Measurements from ENCODE around the gene MCC. TPM values are rescaled to one million over a fixed set of nuclear protein-coding genes. Genes with fewer than 3 reads are reported as not detected.

MCC gene
- polyA plus RNA-seq, 4 donors = 0.45 to 3.5 (median 1.6) TPM

DNA sequence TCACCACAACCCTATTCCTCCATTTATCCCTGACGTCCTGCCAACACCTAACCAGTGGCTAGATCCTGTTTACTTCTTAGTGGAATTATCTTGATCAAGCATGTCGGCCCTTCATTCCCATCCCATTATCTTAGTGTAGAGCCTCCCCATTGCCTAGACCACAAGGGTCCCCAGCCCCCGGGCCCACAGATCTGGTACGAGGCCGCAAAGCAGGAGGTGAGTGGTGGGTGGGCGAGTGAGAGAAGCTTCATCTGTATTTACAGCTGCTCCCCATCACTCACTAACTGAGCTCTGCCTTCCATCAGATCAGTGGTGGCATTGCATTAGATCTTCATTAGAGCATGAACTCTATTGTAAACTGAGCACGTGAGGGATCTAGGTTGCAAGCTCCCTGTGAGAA is 236.2 kb downstream of the MCC start:
- DNase-seq = no peak
- H3K27ac ChIP-seq (ENCODE audit: low read depth in 1 of 3, low read length in 2 of 3) = no peak overlapping the region
- FAIRE-seq = no peak
- 82 to 84% (median 84%) methylated on average over 7 of the region's 7 CpGs for WGBS, 3 donors
- no peaks in the 10 kb centered on the region for H3K36me3 ChIP-seq (ENCODE audit: control insufficient read depth in 3 of 3, insufficient read depth in 2 of 3, low read depth in 1 of 3, low read length in 3 of 3)
- H3K9me3 ChIP-seq (ENCODE audit: control insufficient read depth in 2 of 2, insufficient read depth in 1 of 2, low read depth in 1 of 2, low read length in 1 of 2) = no peaks in the 10 kb centered on the region
- H3K4me1 ChIP-seq (ENCODE audit: control insufficient read depth in 3 of 3, insufficient read depth in 2 of 3, low read depth in 1 of 3, low read length in 2 of 3) = peaks cover 0 to 2% (median 0%) of the 10 kb centered on the region in 3 donors
- H3K27me3 ChIP-seq (ENCODE audit: control insufficient read depth in 3 of 3, insufficient read depth in 3 of 3, low read length in 3 of 3) = no peaks in the 10 kb centered on the region
- no peak overlapping the region for H3K4me3 ChIP-seq (ENCODE audit: low read depth in 1 of 3, low read length in 3 of 3)

- DNase-seq (peak in 1 of 2 donors; percentile 9), FAIRE-seq (no peak)
- H3K27me3 ChIP-seq (ENCODE audit: control insufficient read depth in 3 of 3, insufficient read depth in 3 of 3, low read length in 3 of 3) = no peaks in the 10 kb centered on the region
- H3K4me3 ChIP-seq (ENCODE audit: low read depth in 1 of 3, low read length in 3 of 3) = no peak overlapping the region
- 39 to 52% (median 48%) methylated on average over 7 of the region's 7 CpGs for WGBS, 3 donors
- no peaks in the 10 kb centered on the region for H3K9me3 ChIP-seq (ENCODE audit: control insufficient read depth in 2 of 2, insufficient read depth in 1 of 2, low read depth in 1 of 2, low read length in 1 of 2)
- peak overlapping the region in 2 of 3 donors; percentile 38 to 81 for H3K27ac ChIP-seq (ENCODE audit: low read depth in 1 of 3, low read length in 2 of 3)
- H3K36me3 ChIP-seq (ENCODE audit: control insufficient read depth in 3 of 3, insufficient read depth in 2 of 3, low read depth in 1 of 3, low read length in 3 of 3) = no peaks in the 10 kb centered on the region
- H3K4me1 ChIP-seq (ENCODE audit: control insufficient read depth in 3 of 3, insufficient read depth in 2 of 3, low read depth in 1 of 3, low read length in 2 of 3) = peaks cover 0 to 2% (median 0%) of the 10 kb centered on the region in 3 donors
These were observed 237.8 kb downstream of the MCC start for GRCh38 chr5:113250341-113250953.

DNA sequence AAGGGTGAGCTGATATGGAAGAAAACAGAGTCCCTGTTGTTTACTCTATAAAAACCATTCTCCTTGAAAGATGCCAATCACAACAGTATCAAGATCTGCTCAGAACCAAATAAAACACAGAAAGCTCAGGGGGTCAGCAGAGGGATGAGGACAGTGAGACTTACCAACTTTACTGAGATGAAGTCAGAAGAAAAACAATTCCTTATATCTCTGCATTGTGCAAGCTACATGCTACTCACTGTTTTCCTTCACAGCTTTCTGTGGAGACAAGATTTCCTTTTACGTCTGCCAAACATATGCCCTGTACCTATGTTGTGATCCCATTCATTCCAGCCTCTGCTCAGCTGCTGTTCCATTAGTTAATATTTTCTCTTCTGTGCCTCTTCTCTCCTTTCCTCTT is 239.0 kb downstream of the MCC start:
- 75 to 92% (median 84%) methylated on average over 1 of the region's 1 CpG for WGBS, 3 donors
- no peaks in the 10 kb centered on the region for H3K9me3 ChIP-seq (ENCODE audit: control insufficient read depth in 2 of 2, insufficient read depth in 1 of 2, low read depth in 1 of 2, low read length in 1 of 2)
- no peak for FAIRE-seq
- DNase-seq = no peak
- no peaks in the 10 kb centered on the region for H3K27me3 ChIP-seq (ENCODE audit: control insufficient read depth in 3 of 3, insufficient read depth in 3 of 3, low read length in 3 of 3)
- peak overlapping the region in 1 of 3 donors; percentile 81 for H3K27ac ChIP-seq (ENCODE audit: low read depth in 1 of 3, low read length in 2 of 3)
- peaks cover 0 to 4% (median 0%) of the 10 kb centered on the region in 3 donors for H3K4me1 ChIP-seq (ENCODE audit: control insufficient read depth in 3 of 3, insufficient read depth in 2 of 3, low read depth in 1 of 3, low read length in 2 of 3)
- no peak overlapping the region for H3K4me3 ChIP-seq (ENCODE audit: low read depth in 1 of 3, low read length in 3 of 3)
- H3K36me3 ChIP-seq (ENCODE audit: control insufficient read depth in 3 of 3, insufficient read depth in 2 of 3, low read depth in 1 of 3, low read length in 3 of 3) = no peaks in the 10 kb centered on the region

GRCh38 chr5:113246361-113246870 is 241.8 kb downstream of the MCC start:
- H3K27me3 ChIP-seq (ENCODE audit: control insufficient read depth in 3 of 3, insufficient read depth in 3 of 3, low read length in 3 of 3) = no peaks in the 10 kb centered on the region
- no peaks in the 10 kb centered on the region for H3K36me3 ChIP-seq (ENCODE audit: control insufficient read depth in 3 of 3, insufficient read depth in 2 of 3, low read depth in 1 of 3, low read length in 3 of 3)
- DNase-seq = no peak
- WGBS, 3 donors = 47 to 72% (median 52%) methylated on average over 5 of the region's 5 CpGs
- no peak for FAIRE-seq
- no peak overlapping the region for H3K4me3 ChIP-seq (ENCODE audit: low read depth in 1 of 3, low read length in 3 of 3)
- peaks cover 0 to 2% (median 0%) of the 10 kb centered on the region in 3 donors for H3K4me1 ChIP-seq (ENCODE audit: control insufficient read depth in 3 of 3, insufficient read depth in 2 of 3, low read depth in 1 of 3, low read length in 2 of 3)
- H3K27ac ChIP-seq (ENCODE audit: low read depth in 1 of 3, low read length in 2 of 3) = peak overlapping the region in 2 of 3 donors; percentile 0 to 71
- no peaks in the 10 kb centered on the region for H3K9me3 ChIP-seq (ENCODE audit: control insufficient read depth in 2 of 2, insufficient read depth in 1 of 2, low read depth in 1 of 2, low read length in 1 of 2)

DNA sequence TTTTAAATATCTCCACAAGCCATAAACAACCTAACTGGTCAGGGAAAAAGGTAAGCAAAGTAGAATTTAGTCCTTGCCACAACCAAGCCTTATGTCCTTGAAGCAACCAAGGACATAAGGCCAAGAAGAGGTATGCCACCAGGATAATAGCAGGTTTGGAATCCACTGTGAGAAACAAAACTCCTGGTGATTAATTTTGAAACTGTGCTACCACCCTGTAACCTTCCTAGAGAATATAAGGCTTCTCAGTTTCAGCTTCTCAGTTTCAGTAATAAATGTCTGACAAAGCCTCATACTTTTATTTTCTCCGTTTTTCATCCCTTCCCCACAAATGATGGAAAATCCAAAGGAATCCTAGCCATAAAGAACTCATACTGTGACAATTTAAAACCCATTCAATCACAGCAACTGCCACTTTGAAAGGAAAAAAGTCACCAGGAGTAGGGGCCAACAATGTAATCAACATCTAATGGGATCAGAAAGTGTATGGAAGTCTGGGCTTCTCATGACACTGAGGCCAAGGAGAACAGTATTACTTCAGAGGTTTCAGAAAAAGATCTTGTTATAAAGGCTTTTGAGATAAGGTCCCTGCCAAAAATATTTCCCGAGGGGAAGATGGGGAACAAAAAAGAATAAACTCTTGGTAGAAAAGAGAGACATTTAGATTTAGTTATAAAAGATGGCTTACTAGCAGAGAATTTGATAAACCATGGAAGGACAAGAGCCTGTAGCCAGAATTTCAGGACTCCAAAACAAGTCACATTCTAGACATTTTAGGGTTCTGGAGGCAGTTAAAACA is 242.6 kb downstream of the MCC start:
- FAIRE-seq (no peak), DNase-seq (no peak)
- Histone ChIP-seq H3K9me3 (ENCODE audit: control insufficient read depth in 2 of 2, insufficient read depth in 1 of 2, low read depth in 1 of 2, low read length in 1 of 2) (no peaks in the 10 kb centered on the region), H3K27ac (ENCODE audit: low read depth in 1 of 3, low read length in 2 of 3) (peak overlapping the region in 2 of 3 donors; percentile 0 to 32), H3K36me3 (ENCODE audit: control insufficient read depth in 3 of 3, insufficient read depth in 2 of 3, low read depth in 1 of 3, low read length in 3 of 3) (no peaks in the 10 kb centered on the region), H3K4me1 (ENCODE audit: control insufficient read depth in 3 of 3, insufficient read depth in 2 of 3, low read depth in 1 of 3, low read length in 2 of 3) (peaks cover 0 to 2% (median 0%) of the 10 kb centered on the region in 3 donors), H3K4me3 (ENCODE audit: low read depth in 1 of 3, low read length in 3 of 3) (no peak overlapping the region), H3K27me3 (ENCODE audit: control insufficient read depth in 3 of 3, insufficient read depth in 3 of 3, low read length in 3 of 3) (no peaks in the 10 kb centered on the region)
- WGBS, 3 donors = 52 to 59% (median 55%) methylated on average over 2 of the region's 2 CpGs

DNA sequence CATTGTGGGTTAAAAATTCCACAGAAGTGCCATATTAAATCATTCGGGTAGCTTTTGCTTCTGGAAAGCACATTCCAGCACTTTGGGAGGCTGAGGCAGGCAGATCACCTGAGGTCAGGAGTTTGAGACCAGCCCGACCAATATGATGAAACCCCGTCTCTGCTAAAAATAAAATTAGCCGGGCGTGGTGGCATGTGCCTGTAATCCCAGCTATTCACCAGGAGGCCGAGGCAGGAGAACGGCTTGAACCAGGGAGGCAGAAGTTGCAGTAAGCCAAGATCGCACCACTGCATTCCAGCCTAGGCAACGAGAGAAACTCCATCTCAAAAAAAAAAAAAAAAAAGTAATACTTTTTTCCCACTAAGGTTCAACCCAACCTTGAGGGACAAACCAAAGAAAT is 243.3 kb downstream of the MCC start:
- Histone ChIP-seq H3K27me3 (ENCODE audit: control insufficient read depth in 3 of 3, insufficient read depth in 3 of 3, low read length in 3 of 3) (no peaks in the 10 kb centered on the region), H3K36me3 (ENCODE audit: control insufficient read depth in 3 of 3, insufficient read depth in 2 of 3, low read depth in 1 of 3, low read length in 3 of 3) (no peaks in the 10 kb centered on the region), H3K4me3 (ENCODE audit: low read depth in 1 of 3, low read length in 3 of 3) (no peak overlapping the region), H3K4me1 (ENCODE audit: control insufficient read depth in 3 of 3, insufficient read depth in 2 of 3, low read depth in 1 of 3, low read length in 2 of 3) (peaks cover 0 to 2% (median 0%) of the 10 kb centered on the region in 3 donors), H3K9me3 (ENCODE audit: control insufficient read depth in 2 of 2, insufficient read depth in 1 of 2, low read depth in 1 of 2, low read length in 1 of 2) (no peaks in the 10 kb centered on the region), H3K27ac (ENCODE audit: low read depth in 1 of 3, low read length in 2 of 3) (no peak overlapping the region)
- FAIRE-seq (no peak), DNase-seq (no peak)
- 87 to 94% (median 89%) methylated on average over 9 of the region's 9 CpGs for WGBS, 3 donors

- no peaks in the 10 kb centered on the region for H3K36me3 ChIP-seq (ENCODE audit: control insufficient read depth in 3 of 3, insufficient read depth in 2 of 3, low read depth in 1 of 3, low read length in 3 of 3)
- H3K9me3 ChIP-seq (ENCODE audit: control insufficient read depth in 2 of 2, insufficient read depth in 1 of 2, low read depth in 1 of 2, low read length in 1 of 2) = no peaks in the 10 kb centered on the region
- 60 to 83% (median 63%) methylated on average over 2 of the region's 2 CpGs for WGBS, 3 donors
- H3K4me1 ChIP-seq (ENCODE audit: control insufficient read depth in 3 of 3, insufficient read depth in 2 of 3, low read depth in 1 of 3, low read length in 2 of 3) = peaks cover 0 to 2% (median 0%) of the 10 kb centered on the region in 3 donors
- no peak for FAIRE-seq
- no peak overlapping the region for H3K27ac ChIP-seq (ENCODE audit: low read depth in 1 of 3, low read length in 2 of 3)
- H3K27me3 ChIP-seq (ENCODE audit: control insufficient read depth in 3 of 3, insufficient read depth in 3 of 3, low read length in 3 of 3) = no peaks in the 10 kb centered on the region
- DNase-seq = no peak
- H3K4me3 ChIP-seq (ENCODE audit: low read depth in 1 of 3, low read length in 3 of 3) = no peak overlapping the region
These were observed 244.9 kb downstream of the MCC start for GRCh38 chr5:113243349-113243664.

- peaks cover 0 to 2% (median 0%) of the 10 kb centered on the region in 3 donors for H3K4me1 ChIP-seq (ENCODE audit: control insufficient read depth in 3 of 3, insufficient read depth in 2 of 3, low read depth in 1 of 3, low read length in 2 of 3)
- no peak for FAIRE-seq
These were observed 245.5 kb downstream of the MCC start for GRCh38 chr5:113242481-113243348.

More at GRCh38 chr5:113242481-113243348, 245.5 kb downstream of the MCC start:
- Histone ChIP-seq H3K36me3 (ENCODE audit: control insufficient read depth in 3 of 3, insufficient read depth in 2 of 3, low read depth in 1 of 3, low read length in 3 of 3) (no peaks in the 10 kb centered on the region), H3K27ac (ENCODE audit: low read depth in 1 of 3, low read length in 2 of 3) (no peak overlapping the region), H3K9me3 (ENCODE audit: control insufficient read depth in 2 of 2, insufficient read depth in 1 of 2, low read depth in 1 of 2, low read length in 1 of 2) (no peaks in the 10 kb centered on the region), H3K27me3 (ENCODE audit: control insufficient read depth in 3 of 3, insufficient read depth in 3 of 3, low read length in 3 of 3) (no peaks in the 10 kb centered on the region), H3K4me3 (ENCODE audit: low read depth in 1 of 3, low read length in 3 of 3) (no peak overlapping the region)
- 80 to 89% (median 82%) methylated on average over 8 of the region's 8 CpGs for WGBS, 3 donors
- DNase-seq = no peak

Measured in small intestine (tissue), 7 donors.